ENCODE measurements around the gene ASB9.

- TF ChIP-seq CTCF (IDR thresholded peaks at IDR 0.05) (no peak), POLR2A (IDR thresholded peaks at IDR 0.05) (no peak)
Measured at GRCh38 chrX:15315509-15315908, 45.6 kb upstream of the ASB9 start, which contains the start of gene ASB11.
